Lung (tissue), 12 donors: Measurements from ENCODE around the gene ST6GALNAC2. TPM values are rescaled to one million over a fixed set of nuclear protein-coding genes. Genes with fewer than 3 reads are reported as not detected.

ENCODE experiments used
- ATAC-seq: fragments of 200-7000 bp; cut with Tn5 transposase; one replicate; pipeline ENCODE4 v1.9.1; 2020; ENCODE audit warnings: moderate number of reproducible peaks; ENCODE audit not compliant: insufficient read depth, low FRiP score
- DNase-seq, 3 donors: peaks; one replicate each; pipeline ENCODE4 v3.0.0-alpha.2; 2013 to 2017
- H3K27ac ChIP-seq, 2 donors: one replicate each; pipeline ENCODE4 v1.5.1; 2013; ENCODE audit warnings: mild to moderate bottlenecking in 2 of 2, moderate library complexity in 2 of 2, control low read depth in 1 of 2, inconsistent platforms in 1 of 2, low read depth in 1 of 2, low read length in 1 of 2
- H3K27me3 ChIP-seq, 3 donors: one replicate each; pipeline ENCODE4 v1.5.1; 2013; ENCODE audit warnings: low read length in 2 of 3; ENCODE audit not compliant: control insufficient read depth in 3 of 3, insufficient read depth in 3 of 3
- H3K36me3 ChIP-seq, 4 donors: one replicate each; pipeline ENCODE4 v1.5.1; 2013; ENCODE audit warnings: low read length in 4 of 4, mild to moderate bottlenecking in 1 of 4, moderate library complexity in 1 of 4; ENCODE audit not compliant: control insufficient read depth in 4 of 4, insufficient read depth in 4 of 4
- H3K4me1 ChIP-seq, 5 donors: one replicate each; pipeline ENCODE4 v1.5.1; 2013; ENCODE audit warnings: low read length in 5 of 5, mild to moderate bottlenecking in 2 of 5, moderate library complexity in 1 of 5; ENCODE audit not compliant: control insufficient read depth in 5 of 5, insufficient read depth in 5 of 5
- H3K4me3 ChIP-seq: one replicate; pipeline ENCODE4 v1.5.1; 2013; ENCODE audit warnings: mild to moderate bottlenecking, control low read depth, moderate library complexity
- H3K9ac ChIP-seq, 2 donors: one replicate each; pipeline ENCODE4 v1.5.1; 2013; ENCODE audit warnings: low read length in 2 of 2, control low read depth in 1 of 2; ENCODE audit not compliant: insufficient read depth in 1 of 2
- H3K9me3 ChIP-seq, 4 donors: one replicate each; pipeline ENCODE4 v1.5.1; 2013; ENCODE audit warnings: low read length in 3 of 4, mild to moderate bottlenecking in 1 of 4, moderate library complexity in 1 of 4; ENCODE audit not compliant: control insufficient read depth in 4 of 4, insufficient read depth in 3 of 4
- WGBS, 2 donors: extraction: QIAGEN DNeasy Blood & Tissue Kit; methylation state at CpG; one replicate each; pipeline ENCODE4 v1.1.7; 2013; 5-methylcytosine and 5-hydroxymethylcytosine counted together
- polyA plus RNA-seq, 2 donors: library from polyadenylated mRNA; stranded (reverse); fragments of 200-250 nt; gene quantifications; one replicate each; pipeline ENCODE4 v1.2.1, GENCODE V29; 2013
- total RNA-seq, 2 donors: library from RNA; depleted of rRNA in 1 of 2; stranded (reverse); fragments of >200 nt in 1 of 2; gene quantifications; one replicate each; pipeline ENCODE4 v1.2.1, GENCODE V29; 2014 to 2021
- TF ChIP-seq, protein P1 (sequence below): IDR thresholded peaks from 2 replicates; pipeline ENCODE4 v1.5.1; 2012; ENCODE audit warnings: mild to moderate bottlenecking; ENCODE audit errors: control extremely low read depth, extremely low read depth
- donor health status: control.
- donor health status: control.
- donor health status: Bipolar disorder and iron deficiency.
- donor health status: healthy.
- donor health status: DM: yes; HTN: yes; CAD: no.

The ST6GALNAC2 gene
- total and polyA plus RNA-seq, 4 donors, result 12.1 to 38.0 (median 18.1) TPM

DNA sequence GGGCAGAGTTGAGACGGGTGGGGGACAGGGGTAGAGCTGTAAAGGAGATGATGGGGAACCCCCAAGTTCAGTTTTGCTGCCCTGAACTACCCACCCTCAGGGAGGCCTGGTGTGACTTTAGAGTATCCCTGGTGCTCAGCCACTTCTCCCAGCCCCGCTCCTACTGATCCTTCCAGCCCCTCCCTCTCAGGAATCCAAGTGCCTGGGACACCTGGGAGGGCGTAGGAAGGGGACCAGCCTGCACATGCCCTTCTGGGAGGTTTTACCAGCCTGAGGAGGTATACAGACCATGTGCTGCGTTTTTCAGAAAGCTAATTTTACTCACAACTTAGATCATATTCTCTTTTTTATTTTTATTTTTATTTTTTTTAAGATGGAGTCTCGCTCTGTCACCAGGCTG is 4.1 kb downstream of the ST6GALNAC2 start:
- no peaks in the 10 kb centered on the region for H3K36me3 ChIP-seq
- no peak for ATAC-seq
- H3K4me1 ChIP-seq, result peaks cover 0 to 6% (median 3%) of the 10 kb centered on the region in 5 donors
- H3K9ac ChIP-seq, result no peak overlapping the region
- no peak overlapping the region for H3K4me3 ChIP-seq
- TF ChIP-seq, protein P1, sequence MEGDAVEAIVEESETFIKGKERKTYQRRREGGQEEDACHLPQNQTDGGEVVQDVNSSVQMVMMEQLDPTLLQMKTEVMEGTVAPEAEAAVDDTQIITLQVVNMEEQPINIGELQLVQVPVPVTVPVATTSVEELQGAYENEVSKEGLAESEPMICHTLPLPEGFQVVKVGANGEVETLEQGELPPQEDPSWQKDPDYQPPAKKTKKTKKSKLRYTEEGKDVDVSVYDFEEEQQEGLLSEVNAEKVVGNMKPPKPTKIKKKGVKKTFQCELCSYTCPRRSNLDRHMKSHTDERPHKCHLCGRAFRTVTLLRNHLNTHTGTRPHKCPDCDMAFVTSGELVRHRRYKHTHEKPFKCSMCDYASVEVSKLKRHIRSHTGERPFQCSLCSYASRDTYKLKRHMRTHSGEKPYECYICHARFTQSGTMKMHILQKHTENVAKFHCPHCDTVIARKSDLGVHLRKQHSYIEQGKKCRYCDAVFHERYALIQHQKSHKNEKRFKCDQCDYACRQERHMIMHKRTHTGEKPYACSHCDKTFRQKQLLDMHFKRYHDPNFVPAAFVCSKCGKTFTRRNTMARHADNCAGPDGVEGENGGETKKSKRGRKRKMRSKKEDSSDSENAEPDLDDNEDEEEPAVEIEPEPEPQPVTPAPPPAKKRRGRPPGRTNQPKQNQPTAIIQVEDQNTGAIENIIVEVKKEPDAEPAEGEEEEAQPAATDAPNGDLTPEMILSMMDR, result no peak
- H3K27me3 ChIP-seq, result peaks cover 0 to 20% (median 12%) of the 10 kb centered on the region in 3 donors
- 92 to 96% methylated on average over 5 of the region's 5 CpGs for WGBS, 2 donors
- no peak overlapping the region for H3K27ac ChIP-seq
- H3K9me3 ChIP-seq, result no peaks in the 10 kb centered on the region
- DNase-seq, result no peak

DNA sequence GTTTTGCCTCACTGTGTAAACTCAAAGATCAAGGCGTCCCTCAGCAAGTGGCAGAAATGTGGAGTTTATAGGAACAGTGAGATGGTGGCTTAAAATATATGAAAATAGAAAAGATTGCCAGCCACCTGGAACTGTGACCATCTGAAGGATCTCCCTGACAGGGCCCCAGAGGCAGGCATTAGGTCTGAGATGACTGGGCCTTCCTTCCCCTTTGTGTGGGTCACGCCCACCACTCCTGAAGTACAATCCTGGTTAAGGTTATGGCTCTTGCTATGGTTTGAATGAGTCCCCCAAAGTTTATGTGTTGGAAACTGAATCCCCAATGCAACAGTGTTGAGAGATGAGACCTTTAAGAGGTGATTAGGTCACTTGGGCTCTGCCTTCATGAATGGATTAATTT is 6.4 kb downstream of the ST6GALNAC2 start:
- Histone ChIP-seq H3K27me3 (peaks cover 0 to 7% (median 2%) of the 10 kb centered on the region in 3 donors), H3K9ac (no peak overlapping the region), H3K27ac (no peak overlapping the region), H3K4me1 (no peaks in the 10 kb centered on the region), H3K9me3 (no peaks in the 10 kb centered on the region), H3K36me3 (peaks cover 0 to 2% (median 0%) of the 10 kb centered on the region in 4 donors), H3K4me3 (no peak overlapping the region)
- ATAC-seq (no peak), DNase-seq (no peak)
- WGBS, 2 donors, result 68 to 84% methylated on average over 2 of the region's 2 CpGs
- TF ChIP-seq, protein P1, result no peak

DNA sequence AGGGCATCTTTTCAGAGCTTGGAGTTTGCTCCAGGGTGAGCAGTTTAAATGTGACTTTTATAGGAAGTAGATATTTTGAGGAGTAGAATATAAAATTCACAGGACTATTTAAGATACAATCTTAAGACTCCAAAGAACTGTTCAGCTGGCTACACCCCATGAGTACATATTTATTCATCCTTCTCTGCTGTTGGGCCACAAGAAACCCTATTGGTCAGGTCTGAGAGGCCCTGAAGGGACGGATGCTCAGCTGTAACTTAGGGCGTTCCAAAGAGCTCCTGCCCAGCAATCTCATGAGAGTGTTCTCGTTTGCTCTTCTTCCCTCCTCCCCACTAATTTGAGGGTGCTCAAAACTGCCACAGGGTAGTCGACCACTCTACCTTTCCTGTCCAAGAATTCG is 7.3 kb downstream of the ST6GALNAC2 start:
- Histone ChIP-seq H3K36me3 (peaks cover 0 to 2% (median 0%) of the 10 kb centered on the region in 4 donors), H3K9me3 (no peaks in the 10 kb centered on the region), H3K27me3 (peaks cover 0 to 2% (median 0%) of the 10 kb centered on the region in 3 donors), H3K9ac (no peak overlapping the region), H3K4me3 (no peak overlapping the region), H3K4me1 (no peaks in the 10 kb centered on the region), H3K27ac (no peak overlapping the region)
- TF ChIP-seq, protein P1, result no peak
- WGBS, 2 donors, result 67 to 90% methylated on average over 5 of the region's 5 CpGs
- DNase-seq (no peak), ATAC-seq (no peak)

DNA sequence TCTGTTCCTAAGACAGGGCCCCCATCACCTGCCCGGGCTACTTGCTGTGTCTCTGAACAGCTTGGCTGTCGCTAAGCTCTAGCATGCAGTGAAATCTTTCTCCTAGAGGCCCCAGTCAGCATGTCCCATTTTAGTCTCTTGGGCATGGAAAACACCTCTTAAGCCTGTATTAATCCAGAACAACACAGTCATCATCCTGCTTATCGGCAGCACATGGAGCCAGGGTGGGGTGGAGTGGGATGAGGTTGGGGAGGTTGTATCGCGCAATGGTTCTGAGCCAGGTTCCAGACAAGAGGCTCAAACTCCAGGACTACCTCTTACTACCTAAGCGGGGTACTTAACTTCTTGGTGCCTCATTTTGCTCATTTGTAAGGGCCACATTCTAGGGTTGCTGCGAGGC is 7.8 kb downstream of the ST6GALNAC2 start:
- Histone ChIP-seq H3K27me3 (peaks cover 0 to 2% (median 0%) of the 10 kb centered on the region in 3 donors), H3K27ac (no peak overlapping the region), H3K9ac (no peak overlapping the region), H3K36me3 (peaks cover 0 to 5% (median 0%) of the 10 kb centered on the region in 4 donors), H3K4me3 (no peak overlapping the region), H3K4me1 (no peaks in the 10 kb centered on the region), H3K9me3 (no peaks in the 10 kb centered on the region)
- WGBS, 2 donors, result 86 to 92% methylated on average over 7 of the region's 7 CpGs
- ATAC-seq (no peak), DNase-seq (no peak)
- TF ChIP-seq, protein P1, result no peak
